K562 (cell line): ENCODE data around the gene MDC1. TPM values are rescaled to one million over a fixed set of nuclear protein-coding genes. Genes with fewer than 3 reads are reported as not detected.

Experiments
- BCOR ChIP-seq: fragments of 450-650 bp; IDR thresholded peaks from 2 replicates; pipeline ENCODE4 v1.6.1; 2016
- CUX1 ChIP-seq: fragments of 200-800 bp; sonication (Bioruptor generic); IDR thresholded peaks from 2 replicates; pipeline ENCODE4 v1.6.1; 2016; ENCODE audit warnings: missing genetic modification characterization, missing compliant biosample characterization
- E2F8 ChIP-seq: fragments of 450-650 bp; IDR thresholded peaks from 2 replicates; pipeline ENCODE4 v1.7.1; 2018; ENCODE audit warnings: mild to moderate bottlenecking, low read depth; ENCODE audit not compliant: partially characterized antibody
- ELF2 ChIP-seq: fragments of 250-450 bp; sonication (Bioruptor Pico); IDR thresholded peaks from 2 replicates; pipeline ENCODE4 v1.5.0; 2021; ENCODE audit warnings: mild to moderate bottlenecking
- SIN3A ChIP-seq, 2 experiments: fragments of 150-350 bp in 1 of 2; IDR thresholded peaks; 2 replicates each; pipeline ENCODE4 v1.6.1; 2011 to 2016; ENCODE audit warnings: borderline replicate concordance in 2 of 2, low read depth in 2 of 2, low read length in 2 of 2, mild to moderate bottlenecking in 2 of 2, moderate library complexity in 2 of 2; ENCODE audit not compliant: control insufficient read depth in 1 of 2
- SMARCC2 ChIP-seq: fragments of 450-650 bp; IDR thresholded peaks from 2 replicates; pipeline ENCODE4 v1.6.1; 2017; ENCODE audit warnings: antibody characterized with exemption, moderate library complexity, mild to moderate bottlenecking, low read depth
- TEAD4 ChIP-seq, 2 experiments: sonication (generic) in 1 of 2; formaldehyde crosslinking in 1 of 2; IDR thresholded peaks; 2 replicates each; pipeline versions ENCODE4 v1.6.1 to v1.8.0; 2012 to 2022; ENCODE audit warnings: borderline replicate concordance in 1 of 2, inconsistent platforms in 1 of 2, low read length in 1 of 2, mild to moderate bottlenecking in 1 of 2, missing genetic modification reagents in 1 of 2
- polyA plus RNA-seq, 8 experiments: library from polyadenylated mRNA; depleted of rRNA in 4 of 8; stranded (reverse) in 5 of 8; unstranded in 3 of 8; fragments of >200 nt; fragmentation: Nextera tagmentation in 2 of 8; fragmentation: Illumina TruSeq in 1 of 8; extraction: Ambion mirVana in 2 of 8; extraction: Trizol in 1 of 8; gene quantifications; 2 replicates each; pipeline versions ENCODE4 v1.2.1 to v1.2.3, GENCODE V29; 2011 to 2014; ENCODE audit warnings: inconsistent platforms in 1 of 8, missing spikeins in 1 of 8
- total RNA-seq, 7 experiments: library from RNA; depleted of rRNA in 6 of 7; stranded (reverse); fragments of >200 nt in 6 of 7; fragmentation: Illumina TruSeq in 2 of 7; extraction: Trizol in 2 of 7; gene quantifications; 2 replicates each; pipeline versions ENCODE4 v1.2.1 to v1.2.3, GENCODE V29; 2011 to 2021; ENCODE audit warnings: low replicate concordance in 1 of 7
- TF ChIP-seq, protein P1 (sequence below), 3 experiments: fragments of 200-800 bp in 1 of 3; fragments of 250-450 bp in 1 of 3; fragments of 450-650 bp in 1 of 3; sonication (Bioruptor Pico) in 1 of 3; sonication (Bioruptor generic) in 1 of 3; formaldehyde crosslinking in 1 of 3; IDR thresholded peaks; 2 replicates each; pipeline versions ENCODE4 v1.6.1 to v1.8.0; 2016 to 2022; ENCODE audit warnings: mild to moderate bottlenecking in 2 of 3, missing genetic modification characterization in 2 of 3, missing compliant biosample characterization in 1 of 3, moderate library complexity in 1 of 3
- TF ChIP-seq, protein P2 (sequence below): fragments of 200-800 bp; sonication (Bioruptor generic); IDR thresholded peaks from 2 replicates; pipeline ENCODE4 v1.6.1; 2017; ENCODE audit warnings: missing genetic modification characterization, missing compliant biosample characterization

The MDC1 gene
- total and polyA plus RNA-seq, 9 of the 15 experiments (the other 6 are each of a cell fraction or from before 2014, with no cell fraction given): 8.2 to 114 (median 20.0) TPM

DNA sequence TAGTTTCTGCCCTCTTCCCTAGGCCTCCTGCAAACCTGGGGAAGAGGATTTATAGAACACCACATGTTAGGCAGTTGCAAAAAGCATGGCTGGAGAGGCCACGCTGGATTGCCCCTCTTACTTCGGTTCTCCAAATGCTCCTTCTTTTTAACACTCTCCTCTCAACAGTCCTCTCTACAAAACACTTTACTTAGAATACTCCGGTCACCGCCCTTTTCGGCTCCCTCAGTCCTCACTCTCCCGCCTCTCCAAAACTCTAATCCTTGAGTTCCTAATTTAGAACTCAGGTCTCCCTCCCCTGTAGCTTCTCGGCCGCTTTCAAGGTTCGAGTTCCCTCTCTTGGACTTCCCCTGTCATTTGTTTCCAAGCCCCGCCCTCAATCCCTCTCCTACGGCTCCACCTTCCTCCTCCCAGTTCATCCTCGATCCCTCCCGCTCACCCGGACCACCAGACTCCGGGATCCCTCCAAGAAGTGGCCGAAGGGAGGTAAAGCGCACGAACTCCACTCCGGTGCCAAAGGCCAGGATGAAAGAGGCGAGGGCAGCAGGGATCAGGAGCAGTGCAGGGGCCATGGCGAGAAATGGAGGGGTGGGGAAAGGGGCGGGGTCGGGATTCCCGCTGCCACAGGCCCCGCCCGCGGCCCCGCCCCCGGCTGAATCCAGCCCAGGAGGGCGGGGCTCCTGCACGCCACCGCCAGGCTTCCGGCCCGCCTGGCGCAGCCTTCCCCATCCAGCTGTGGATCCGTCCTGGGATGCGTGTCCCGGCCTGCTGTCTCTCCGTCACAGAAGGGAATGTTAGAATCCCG is 26.5 kb downstream of the MDC1 start, which contains the start of gene NRM (continued):
- TF ChIP-seq CUX1: no peak
- peak; percentile 73 to 81; a peak in 2 of 4 replicates for TF ChIP-seq SIN3A (IDR thresholded peaks at IDR 0.05; ENCODE audit: borderline replicate concordance in 2 of 2, control insufficient read depth in 1 of 2, low read depth in 2 of 2, low read length in 2 of 2)
- TF ChIP-seq E2F8: peak; percentile 58
- TF ChIP-seq, protein P1, sequence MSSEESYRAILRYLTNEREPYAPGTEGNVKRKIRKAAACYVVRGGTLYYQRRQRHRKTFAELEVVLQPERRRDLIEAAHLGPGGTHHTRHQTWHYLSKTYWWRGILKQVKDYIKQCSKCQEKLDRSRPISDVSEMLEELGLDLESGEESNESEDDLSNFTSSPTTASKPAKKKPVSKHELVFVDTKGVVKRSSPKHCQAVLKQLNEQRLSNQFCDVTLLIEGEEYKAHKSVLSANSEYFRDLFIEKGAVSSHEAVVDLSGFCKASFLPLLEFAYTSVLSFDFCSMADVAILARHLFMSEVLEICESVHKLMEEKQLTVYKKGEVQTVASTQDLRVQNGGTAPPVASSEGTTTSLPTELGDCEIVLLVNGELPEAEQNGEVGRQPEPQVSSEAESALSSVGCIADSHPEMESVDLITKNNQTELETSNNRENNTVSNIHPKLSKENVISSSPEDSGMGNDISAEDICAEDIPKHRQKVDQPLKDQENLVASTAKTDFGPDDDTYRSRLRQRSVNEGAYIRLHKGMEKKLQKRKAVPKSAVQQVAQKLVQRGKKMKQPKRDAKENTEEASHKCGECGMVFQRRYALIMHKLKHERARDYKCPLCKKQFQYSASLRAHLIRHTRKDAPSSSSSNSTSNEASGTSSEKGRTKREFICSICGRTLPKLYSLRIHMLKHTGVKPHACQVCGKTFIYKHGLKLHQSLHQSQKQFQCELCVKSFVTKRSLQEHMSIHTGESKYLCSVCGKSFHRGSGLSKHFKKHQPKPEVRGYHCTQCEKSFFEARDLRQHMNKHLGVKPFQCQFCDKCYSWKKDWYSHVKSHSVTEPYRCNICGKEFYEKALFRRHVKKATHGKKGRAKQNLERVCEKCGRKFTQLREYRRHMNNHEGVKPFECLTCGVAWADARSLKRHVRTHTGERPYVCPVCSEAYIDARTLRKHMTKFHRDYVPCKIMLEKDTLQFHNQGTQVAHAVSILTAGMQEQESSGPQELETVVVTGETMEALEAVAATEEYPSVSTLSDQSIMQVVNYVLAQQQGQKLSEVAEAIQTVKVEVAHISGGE (CRISPR knock-in tag; IDR thresholded peaks at IDR 0.05): peak; percentile 74 to 94 (median 90); a peak in 5 of 6 replicates
- TF ChIP-seq TEAD4 (IDR thresholded peaks at IDR 0.05; ENCODE audit: low read length): peak; percentile 31; the same call in 1 of the 2 replicates
- no peak for TF ChIP-seq TEAD4 (CRISPR knock-in tag; IDR thresholded peaks at IDR 0.05; ENCODE audit: borderline replicate concordance)
- TF ChIP-seq SMARCC2: no peak
- TF ChIP-seq ELF2 (CRISPR knock-in tag): 0 out of 2 replicates have a peak, but pooled peaks have one; percentile 43
- TF ChIP-seq, protein P2, sequence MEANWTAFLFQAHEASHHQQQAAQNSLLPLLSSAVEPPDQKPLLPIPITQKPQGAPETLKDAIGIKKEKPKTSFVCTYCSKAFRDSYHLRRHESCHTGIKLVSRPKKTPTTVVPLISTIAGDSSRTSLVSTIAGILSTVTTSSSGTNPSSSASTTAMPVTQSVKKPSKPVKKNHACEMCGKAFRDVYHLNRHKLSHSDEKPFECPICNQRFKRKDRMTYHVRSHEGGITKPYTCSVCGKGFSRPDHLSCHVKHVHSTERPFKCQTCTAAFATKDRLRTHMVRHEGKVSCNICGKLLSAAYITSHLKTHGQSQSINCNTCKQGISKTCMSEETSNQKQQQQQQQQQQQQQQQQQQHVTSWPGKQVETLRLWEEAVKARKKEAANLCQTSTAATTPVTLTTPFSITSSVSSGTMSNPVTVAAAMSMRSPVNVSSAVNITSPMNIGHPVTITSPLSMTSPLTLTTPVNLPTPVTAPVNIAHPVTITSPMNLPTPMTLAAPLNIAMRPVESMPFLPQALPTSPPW: peak; percentile 80
- TF ChIP-seq BCOR: no peak
